Parathyroid adenoma (tissue), 2 donors: Measurements from ENCODE around the gene SLC1A2.

Experiments
- H2AFZ ChIP-seq: fragments of 300-600 bp; sonication (generic); one replicate; pipeline ENCODE4 v1.7.0; 2017; ENCODE audit warnings: antibody characterized with exemption, mild to moderate bottlenecking
- H3K27ac ChIP-seq: fragments of 300-600 bp; sonication (generic); one replicate; pipeline ENCODE4 v1.7.0; 2017
- H3K27me3 ChIP-seq: fragments of 300-600 bp; sonication (generic); one replicate; pipeline ENCODE4 v1.7.0; 2017; ENCODE audit warnings: low read length; ENCODE audit not compliant: control insufficient read depth, insufficient read depth
- H3K36me3 ChIP-seq: fragments of 300-600 bp; sonication (generic); one replicate; pipeline ENCODE4 v1.7.0; 2017; ENCODE audit warnings: low read length; ENCODE audit not compliant: control insufficient read depth, insufficient read depth
- H3K4me1 ChIP-seq: fragments of 300-600 bp; sonication (generic); one replicate; pipeline ENCODE4 v1.7.0; 2017; ENCODE audit warnings: control low read depth
- H3K4me2 ChIP-seq: fragments of 300-600 bp; sonication (generic); one replicate; pipeline ENCODE4 v1.7.0; 2017; ENCODE audit warnings: low read length
- H3K4me3 ChIP-seq: fragments of 300-600 bp; sonication (generic); one replicate; pipeline ENCODE4 v1.7.0; 2017; ENCODE audit warnings: low read depth, low read length
- H3K79me2 ChIP-seq: fragments of 300-600 bp; sonication (generic); one replicate; pipeline ENCODE4 v1.7.0; 2017; ENCODE audit warnings: control low read depth
- H3K9ac ChIP-seq: fragments of 300-600 bp; sonication (generic); one replicate; pipeline ENCODE4 v1.7.0; 2017; ENCODE audit warnings: mild to moderate bottlenecking
- H3K9me3 ChIP-seq: fragments of 300-600 bp; sonication (generic); one replicate; pipeline ENCODE4 v1.7.0; 2017; ENCODE audit warnings: low read length; ENCODE audit not compliant: control insufficient read depth
- CTCF ChIP-seq: fragments of 300-600 bp; sonication (generic); IDR thresholded peaks from one replicate; pipeline ENCODE4 v1.7.0; 2017; ENCODE audit warnings: antibody characterized with exemption, mild to moderate bottlenecking
- donor health status: primary hyperparathyroidism.

The SLC1A2 gene

GRCh38 chr11:35338921-35339320, 80.4 kb downstream of the SLC1A2 start:
- Histone ChIP-seq H3K9me3 (no peaks in the 10 kb centered on the region), H3K9ac (no peak overlapping the region), H3K36me3 (no peaks in the 10 kb centered on the region), H2AFZ (no peak overlapping the region), H3K27ac (no peak overlapping the region), H3K79me2 (no peaks in the 10 kb centered on the region), H3K4me3 (no peak overlapping the region), H3K4me2 (no peak overlapping the region), H3K27me3 (no peaks in the 10 kb centered on the region), H3K4me1 (no peaks in the 10 kb centered on the region)
- no peak for TF ChIP-seq CTCF

GRCh38 chr11:35337914-35338305, 81.4 kb downstream of the SLC1A2 start:
- TF ChIP-seq CTCF = no peak
- no peak overlapping the region for H3K4me3 ChIP-seq

GRCh38 chr11:35337136-35337913, 82.0 kb downstream of the SLC1A2 start:
- no peak overlapping the region for H2AFZ ChIP-seq
- no peak overlapping the region for H3K9ac ChIP-seq
- no peaks in the 10 kb centered on the region for H3K36me3 ChIP-seq
- H3K4me1 ChIP-seq = no peaks in the 10 kb centered on the region
- H3K27ac ChIP-seq = no peak overlapping the region
- TF ChIP-seq CTCF = no peak
- no peaks in the 10 kb centered on the region for H3K79me2 ChIP-seq
- no peak overlapping the region for H3K4me2 ChIP-seq
- no peaks in the 10 kb centered on the region for H3K27me3 ChIP-seq
- H3K9me3 ChIP-seq = no peaks in the 10 kb centered on the region
- H3K4me3 ChIP-seq = no peak overlapping the region

More at GRCh38 chr11:35337914-35338305, 81.4 kb downstream of the SLC1A2 start:
- H3K4me2 ChIP-seq = no peak overlapping the region
- H3K4me1 ChIP-seq = no peaks in the 10 kb centered on the region
- no peaks in the 10 kb centered on the region for H3K36me3 ChIP-seq
- H3K27me3 ChIP-seq = no peaks in the 10 kb centered on the region
- H3K79me2 ChIP-seq = no peaks in the 10 kb centered on the region
- no peaks in the 10 kb centered on the region for H3K9me3 ChIP-seq
- no peak overlapping the region for H3K9ac ChIP-seq
- no peak overlapping the region for H3K27ac ChIP-seq
- H2AFZ ChIP-seq = no peak overlapping the region

GRCh38 chr11:35336726-35337125, 82.6 kb downstream of the SLC1A2 start:
- H2AFZ ChIP-seq = no peak overlapping the region
- H3K27me3 ChIP-seq = no peaks in the 10 kb centered on the region
- no peak overlapping the region for H3K4me3 ChIP-seq
- no peak for TF ChIP-seq CTCF
- no peak overlapping the region for H3K9ac ChIP-seq
- no peaks in the 10 kb centered on the region for H3K79me2 ChIP-seq
- no peak overlapping the region for H3K4me2 ChIP-seq
- no peaks in the 10 kb centered on the region for H3K9me3 ChIP-seq
- H3K4me1 ChIP-seq = no peaks in the 10 kb centered on the region
- H3K36me3 ChIP-seq = no peaks in the 10 kb centered on the region
- no peak overlapping the region for H3K27ac ChIP-seq

- H3K9ac ChIP-seq = no peak overlapping the region
- no peak overlapping the region for H3K4me2 ChIP-seq
- no peak overlapping the region for H2AFZ ChIP-seq
- no peaks in the 10 kb centered on the region for H3K36me3 ChIP-seq
- H3K4me3 ChIP-seq = no peak overlapping the region
- no peak overlapping the region for H3K27ac ChIP-seq
- no peaks in the 10 kb centered on the region for H3K27me3 ChIP-seq
- no peak for TF ChIP-seq CTCF
- H3K79me2 ChIP-seq = no peaks in the 10 kb centered on the region
- no peaks in the 10 kb centered on the region for H3K9me3 ChIP-seq
- no peaks in the 10 kb centered on the region for H3K4me1 ChIP-seq
Observed at GRCh38 chr11:35335226-35335625, 84.1 kb downstream of the SLC1A2 start.
